GM12873 (cell line): ENCODE results near the gene LAGE3.

ENCODE experiments used
- CTCF ChIP-seq: IDR thresholded peaks from 2 replicates; pipeline ENCODE4 v1.5.1; 2012; ENCODE audit warnings: low read depth, mild to moderate bottlenecking, moderate library complexity, low read length, control low read depth; ENCODE audit not compliant: insufficient read depth; ENCODE audit errors: missing control alignments

Gene LAGE3

DNA sequence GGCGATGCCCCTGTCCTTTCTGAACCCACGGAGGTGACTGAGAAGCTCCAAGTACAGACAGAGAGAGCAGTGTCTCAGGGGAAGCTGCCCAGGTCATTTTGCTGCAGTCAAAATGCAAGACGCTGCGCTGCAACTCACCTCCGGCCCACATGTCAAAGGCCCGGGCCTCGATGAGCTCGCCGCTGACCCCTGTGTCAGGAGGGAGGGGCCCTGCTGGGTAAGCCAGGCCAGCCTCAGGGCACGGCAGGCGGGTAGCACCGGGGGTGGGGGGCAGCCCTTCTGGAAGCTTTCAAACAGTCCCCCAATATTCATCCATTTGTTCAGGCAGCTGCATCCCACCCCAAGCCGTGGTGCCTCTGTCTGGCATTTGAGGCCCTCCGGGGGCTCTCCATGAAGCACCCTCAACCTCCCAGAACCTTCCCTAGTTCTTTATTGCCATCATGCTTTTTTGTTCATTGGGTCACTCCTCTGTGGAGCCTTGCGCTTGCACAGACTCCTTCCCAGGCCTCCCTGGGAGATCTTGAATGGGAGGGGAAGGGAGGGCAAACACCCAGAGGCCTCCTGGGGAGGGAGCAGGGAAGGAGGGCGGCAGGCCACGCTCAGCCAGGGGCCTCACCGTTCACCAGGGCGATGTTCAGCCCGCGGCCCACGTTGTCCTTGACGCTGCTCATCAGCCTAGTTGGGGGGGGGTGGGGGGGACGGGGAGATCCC lies 28.7 kb upstream of the LAGE3 start:
- TF ChIP-seq CTCF = no peak

DNA sequence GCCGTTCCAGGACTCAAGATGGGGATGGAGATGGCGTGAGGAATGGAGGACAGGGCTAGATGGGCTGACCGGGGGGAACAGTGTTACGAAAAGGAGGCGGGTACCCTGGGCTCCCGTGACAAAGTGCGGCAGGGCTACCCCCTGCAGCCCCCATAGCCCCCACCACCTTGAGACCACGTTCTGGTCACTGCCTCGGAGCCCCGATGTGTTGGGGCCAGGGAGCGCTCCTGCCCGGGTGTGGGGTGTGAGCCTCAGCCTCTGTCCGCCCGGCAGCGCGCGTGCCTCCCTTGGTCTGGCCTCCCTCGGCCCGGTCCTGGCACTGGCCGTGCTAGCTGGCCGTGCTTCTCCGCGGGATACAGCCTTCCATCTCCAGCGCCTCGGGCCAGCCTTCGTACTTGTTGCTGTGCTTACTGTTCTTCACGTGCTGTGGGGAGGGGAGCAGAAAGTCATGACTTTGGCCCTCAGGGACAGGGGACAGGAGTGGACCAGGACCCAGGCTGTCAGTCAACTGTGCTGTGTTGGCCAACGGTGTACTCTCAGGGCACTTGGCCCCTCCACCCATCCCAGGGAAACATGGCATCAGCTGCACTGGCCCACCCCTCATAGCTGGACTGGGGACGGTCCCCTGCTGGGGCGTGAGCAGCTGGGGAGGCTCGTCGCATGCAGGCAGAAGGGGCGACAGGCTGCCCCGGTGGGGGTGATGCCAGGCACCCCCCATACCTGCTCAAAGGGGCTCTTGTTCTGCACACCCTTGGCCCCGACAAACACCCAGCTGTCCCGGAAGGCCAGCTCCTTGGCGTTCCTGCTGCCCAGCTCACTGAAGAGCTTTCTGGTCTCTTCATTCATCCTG lies 27.6 kb upstream of the LAGE3 start:
- no peak for TF ChIP-seq CTCF

DNA sequence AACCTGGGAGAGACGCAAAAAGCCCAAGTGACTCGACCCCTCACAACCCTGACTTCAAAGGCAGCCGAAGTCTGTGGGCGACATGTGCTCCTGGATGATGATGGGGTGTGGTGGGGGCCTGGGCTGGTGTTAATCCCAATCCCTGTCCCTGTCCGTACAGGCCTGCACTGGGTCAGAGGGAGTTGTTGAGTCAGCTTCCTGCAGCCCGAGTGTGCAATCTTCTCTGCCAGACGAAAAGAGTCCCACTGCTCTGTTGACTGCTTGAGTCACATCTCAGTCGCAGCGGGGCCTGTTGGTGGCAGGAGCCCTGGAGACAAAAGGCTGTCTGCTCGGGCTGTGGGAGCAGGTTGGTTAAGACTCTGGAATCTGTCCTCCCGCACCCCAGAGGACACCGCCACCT lies 26.7 kb upstream of the LAGE3 start:
- no peak for TF ChIP-seq CTCF

- no peak for TF ChIP-seq CTCF
Measured at GRCh38 chrX:154502989-154503388, 23.9 kb upstream of the LAGE3 start.

DNA sequence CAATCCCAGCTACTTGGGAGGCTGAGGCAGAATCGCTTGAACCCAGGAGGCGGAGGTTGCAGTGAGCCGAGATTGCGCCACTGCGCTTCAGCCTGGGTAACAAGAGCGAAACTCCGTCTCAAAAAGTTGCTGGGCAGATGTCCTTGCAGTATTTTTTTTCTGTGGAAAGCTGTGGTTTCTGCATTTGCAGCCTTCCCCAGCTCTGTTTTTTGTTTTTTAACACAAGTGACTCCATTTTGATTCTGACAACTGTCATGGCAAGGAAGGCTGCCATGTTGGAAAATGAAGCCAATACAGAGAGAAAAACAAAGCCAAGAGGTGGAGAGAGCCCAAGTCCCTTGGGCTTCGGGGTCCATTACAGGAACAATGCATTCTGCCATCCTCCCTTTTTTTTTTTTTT lies 23.0 kb upstream of the LAGE3 start:
- TF ChIP-seq CTCF = no peak

DNA sequence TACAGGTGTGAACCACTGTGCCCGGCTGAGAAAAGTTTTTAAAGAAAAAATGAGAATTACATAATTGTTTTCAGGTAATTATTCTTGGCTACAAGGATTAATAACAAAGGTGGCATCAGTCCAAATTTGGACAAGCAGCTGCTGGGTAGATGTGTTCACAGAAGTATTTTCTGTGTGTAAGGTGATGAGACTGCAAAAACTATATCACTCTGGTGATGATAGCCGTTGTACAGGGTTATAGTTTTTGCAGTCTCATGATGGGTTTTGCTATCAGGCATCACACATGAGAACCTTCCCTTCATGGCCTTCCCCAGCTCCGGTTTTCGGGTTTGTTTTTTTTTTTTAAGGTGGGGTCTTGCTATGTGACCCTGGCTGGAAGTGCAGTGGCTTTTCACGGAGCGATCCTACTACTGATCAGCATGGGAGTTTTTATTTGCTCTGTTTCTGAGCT lies 16.4 kb upstream of the LAGE3 start:
- TF ChIP-seq CTCF = no peak

DNA sequence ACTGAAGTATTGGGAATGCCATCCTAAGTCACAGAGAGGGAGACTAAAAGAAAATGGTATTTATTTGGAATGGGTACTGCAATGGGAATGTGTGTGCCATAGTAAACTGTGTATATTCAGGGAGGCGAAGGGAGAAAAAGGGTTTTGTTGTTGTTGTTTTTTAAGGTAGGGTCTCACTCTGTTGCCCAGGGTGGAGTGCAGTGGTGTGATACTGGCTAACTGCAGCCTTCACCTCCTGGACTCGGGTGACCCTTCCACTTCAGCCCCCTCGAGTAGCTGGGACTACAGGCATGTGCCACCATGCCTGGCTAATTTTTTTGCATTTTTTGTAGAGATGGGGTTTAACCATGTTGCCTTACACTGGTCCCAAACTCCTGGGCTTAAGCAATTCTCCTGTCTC lies 15.6 kb upstream of the LAGE3 start:
- no peak for TF ChIP-seq CTCF
